Neural cell (in vitro differentiated cells): ENCODE results near the gene KIRREL3. TPM values are rescaled to one million over a fixed set of nuclear protein-coding genes. Genes with fewer than 3 reads are reported as not detected.
"Not testable (repeated sequence)": the region's sequence is repeated elsewhere in the genome, so short reads cannot be mapped to it uniquely, and the experiment has no call there.

Experiments used
- H2AFZ ChIP-seq: fragments of 200-600, 300-800 bp; sonication (generic), shearing (Covaris generic); 2 replicates; pipeline ENCODE4 v1.6.0; 2014; ENCODE audit warnings: low read depth, mild to moderate bottlenecking, antibody characterized with exemption, low read length, moderate library complexity
- H3F3A ChIP-seq: fragments of 200-600 bp; shearing (Covaris generic); 2 replicates; pipeline ENCODE4 v1.6.1; 2016; ENCODE audit warnings: mild to moderate bottlenecking, moderate library complexity, mixed read lengths, antibody characterized with exemption, low read length; ENCODE audit not compliant: insufficient read depth, poor library complexity, severe bottlenecking
- H3K27ac ChIP-seq: fragments of 200-600, 300-800 bp; sonication (generic), shearing (Covaris generic); 2 replicates; pipeline ENCODE4 v1.5.1; 2014; ENCODE audit warnings: mild to moderate bottlenecking, low read length, moderate library complexity
- H3K27me3 ChIP-seq: fragments of 300-800, 200-600 bp; sonication (generic), shearing (Covaris generic); 2 replicates; pipeline ENCODE4 v1.6.0; 2014; ENCODE audit warnings: mild to moderate bottlenecking, low read depth, low read length, moderate library complexity; ENCODE audit not compliant: insufficient read depth
- H3K36me3 ChIP-seq: fragments of 300-800, 200-600 bp; sonication (generic), shearing (Covaris generic); 2 replicates; pipeline ENCODE4 v1.5.1; 2014; ENCODE audit warnings: mild to moderate bottlenecking, antibody characterized with exemption, low read length, moderate library complexity; ENCODE audit not compliant: insufficient read depth
- H3K4me2 ChIP-seq: fragments of 300-800, 200-600 bp; sonication (generic), shearing (Covaris generic); 2 replicates; pipeline ENCODE4 v1.6.0; 2014; ENCODE audit warnings: mild to moderate bottlenecking, low read length
- H3K4me3 ChIP-seq: fragments of 300-800, 200-600 bp; sonication (generic), shearing (Covaris generic); 2 replicates; pipeline ENCODE4 v1.5.1; 2014; ENCODE audit warnings: mild to moderate bottlenecking, low read length, moderate library complexity
- H3K79me2 ChIP-seq: fragments of 200-600 bp; shearing (Covaris generic); replicated peaks from 2 replicates; pipeline ENCODE4 v1.6.0; 2014; ENCODE audit warnings: mild to moderate bottlenecking, low read length, moderate library complexity; ENCODE audit not compliant: insufficient read depth
- H3K9ac ChIP-seq: fragments of 300-800, 200-600 bp; sonication (generic), shearing (Covaris generic); 2 replicates; pipeline ENCODE4 v1.6.1; 2016; ENCODE audit warnings: mild to moderate bottlenecking, low read length, mixed read lengths
- H3K9me2 ChIP-seq: fragments of 200-600 bp; shearing (Covaris generic); 2 replicates; pipeline ENCODE4 v1.6.1; 2016; ENCODE audit warnings: mild to moderate bottlenecking, low read length, mixed read lengths; ENCODE audit not compliant: insufficient read depth
- H3K9me3 ChIP-seq: fragments of 200-600, 300-800 bp; sonication (generic), shearing (Covaris generic); 2 replicates; pipeline ENCODE4 v1.6.1; 2016; ENCODE audit warnings: mild to moderate bottlenecking, mixed run types, low read length, moderate library complexity, mixed read lengths
- H4K20me1 ChIP-seq: fragments of 200-600 bp; shearing (Covaris generic); 2 replicates; pipeline ENCODE4 v1.6.1; 2016; ENCODE audit warnings: mild to moderate bottlenecking, mixed run types; ENCODE audit not compliant: insufficient read depth
- CTCF ChIP-seq: fragments of 450-650 bp; IDR thresholded peaks from 2 replicates; pipeline ENCODE4 v1.5.1; 2014; ENCODE audit warnings: antibody characterized with exemption, mild to moderate bottlenecking, moderate library complexity; ENCODE audit not compliant: poor library complexity, severe bottlenecking
- EP300 ChIP-seq: fragments of 450-650 bp; conservative IDR thresholded peaks from 2 replicates; pipeline ENCODE4 v1.6.1; 2014; ENCODE audit warnings: antibody characterized with exemption, mild to moderate bottlenecking, moderate library complexity; ENCODE audit not compliant: poor library complexity, severe bottlenecking
- EZH2 ChIP-seq: fragments of 200-600, 300-800 bp; shearing (Covaris generic), sonication (generic); IDR thresholded peaks from 2 replicates; pipeline ENCODE4 v1.6.1; 2014; ENCODE audit warnings: antibody characterized with exemption, low read length, borderline replicate concordance, mild to moderate bottlenecking; ENCODE audit not compliant: insufficient read depth, poor library complexity, severe bottlenecking
- MXI1 ChIP-seq: fragments of 450-650 bp; conservative IDR thresholded peaks from 2 replicates; pipeline ENCODE4 v1.6.1; 2014; ENCODE audit warnings: antibody characterized with exemption, mild to moderate bottlenecking; ENCODE audit not compliant: poor library complexity, severe bottlenecking
- POLR2AphosphoS5 ChIP-seq: IDR thresholded peaks from 2 replicates; pipeline ENCODE4 v1.6.1; 2012
- RAD21 ChIP-seq: fragments of 450-650 bp; conservative IDR thresholded peaks from 2 replicates; pipeline ENCODE4 v1.6.1; 2014; ENCODE audit warnings: antibody characterized with exemption, mild to moderate bottlenecking, moderate library complexity
- REST ChIP-seq: IDR thresholded peaks from 2 replicates; pipeline ENCODE4 v1.6.1; 2012; ENCODE audit warnings: borderline replicate concordance
- SMC3 ChIP-seq: fragments of 450-650 bp; conservative IDR thresholded peaks from 2 replicates; pipeline ENCODE4 v1.6.1; 2014; ENCODE audit warnings: antibody characterized with exemption, mild to moderate bottlenecking, moderate library complexity; ENCODE audit not compliant: poor library complexity
- TAF1 ChIP-seq: IDR thresholded peaks from 2 replicates; pipeline ENCODE4 v1.6.1; 2012; ENCODE audit warnings: low read depth
- polyA plus RNA-seq: library from polyadenylated mRNA; depleted of rRNA; stranded (reverse); fragments of >200 nt; gene quantifications from 2 replicates; pipeline ENCODE4 v1.2.3, GENCODE V29; 2014

Gene KIRREL3
- polyA plus RNA-seq, 1 donor from 2014 or later = 23.8 TPM

GRCh38 chr11:126959700-126960099 lies 40.9 kb downstream of the KIRREL3 start:
- Histone ChIP-seq H3K79me2 (no peaks in the 10 kb centered on the region), H3F3A (no peaks in the 10 kb centered on the region), H3K4me2 (no peak overlapping the region), H3K4me3 (no peak overlapping the region), H2AFZ (no peak overlapping the region), H3K9me2 (no peaks in the 10 kb centered on the region), H3K9me3 (peaks cover 9% of the 10 kb centered on the region), H3K27ac (no peak overlapping the region), H4K20me1 (no peaks in the 10 kb centered on the region), H3K27me3 (no peaks in the 10 kb centered on the region), H3K9ac (no peak overlapping the region), H3K36me3 (no peaks in the 10 kb centered on the region)
- TF ChIP-seq REST (no peak), SMC3 (no peak), MXI1 (no peak), CTCF (no peak), POLR2AphosphoS5 (no peak), TAF1 (no peak), RAD21 (no peak), EP300 (no peak), EZH2 (no peak)

- Histone ChIP-seq H3K27me3 (no peaks in the 10 kb centered on the region), H3K36me3 (no peaks in the 10 kb centered on the region), H3K79me2 (no peaks in the 10 kb centered on the region), H2AFZ (no peak overlapping the region), H3K9me2 (no peaks in the 10 kb centered on the region), H3K9me3 (peaks cover 4% of the 10 kb centered on the region), H4K20me1 (no peaks in the 10 kb centered on the region), H3K27ac (no peak overlapping the region), H3K9ac (no peak overlapping the region), H3K4me2 (no peak overlapping the region), H3K4me3 (no peak overlapping the region), H3F3A (no peaks in the 10 kb centered on the region)
- no peak for TF ChIP-seq REST
- TF ChIP-seq CTCF = no peak
- TF ChIP-seq POLR2AphosphoS5 = no peak
- TF ChIP-seq EP300 = no peak
- TF ChIP-seq EZH2 = no peak
- no peak for TF ChIP-seq SMC3
- no peak for TF ChIP-seq RAD21
- no peak for TF ChIP-seq MXI1
- no peak for TF ChIP-seq TAF1
Observed at GRCh38 chr11:126956635-126957034, 43.9 kb downstream of the KIRREL3 start.

GRCh38 chr11:126952533-126952932 lies 48.0 kb downstream of the KIRREL3 start:
- H3K4me3 ChIP-seq, H3F3A ChIP-seq, H3K27ac ChIP-seq, H2AFZ ChIP-seq, H3K27me3 ChIP-seq, H3K4me2 ChIP-seq, H4K20me1 ChIP-seq, H3K79me2 ChIP-seq, H3K9me3 ChIP-seq, H3K36me3 ChIP-seq, H3K9ac ChIP-seq, H3K9me2 ChIP-seq: not testable (repeated sequence)
